Right cardiac atrium (tissue), 5 donors: ENCODE measurements around the gene ABCG2. TPM values are rescaled to one million over a fixed set of nuclear protein-coding genes. Genes with fewer than 3 reads are reported as not detected.

ENCODE experiments used
- ATAC-seq, 2 donors: fragments of 200-7000 bp; cut with Tn5 transposase; one replicate each; pipeline versions ENCODE4 v1.8.0 to v1.9.1; 2020; ENCODE audit warnings: moderate library complexity in 2 of 2, mild to moderate bottlenecking in 1 of 2
- DNase-seq, 3 donors: peaks; one replicate each; pipeline ENCODE4 v3.0.0-alpha.2; 2020
- H3K27ac ChIP-seq: one replicate; pipeline ENCODE4 v1.5.1; 2013; ENCODE audit warnings: mild to moderate bottlenecking, low read length, control low read depth, moderate library complexity
- H3K27me3 ChIP-seq: one replicate; pipeline ENCODE4 v1.6.1; 2013; ENCODE audit not compliant: control insufficient read depth, insufficient read depth
- H3K4me1 ChIP-seq: one replicate; pipeline ENCODE4 v1.6.1; 2013; ENCODE audit warnings: low read length; ENCODE audit not compliant: control insufficient read depth, insufficient read depth
- H3K4me3 ChIP-seq: one replicate; pipeline ENCODE4 v1.5.1; 2013; ENCODE audit warnings: low read length, control low read depth
- H3K9me3 ChIP-seq: one replicate; pipeline ENCODE4 v1.6.1; 2013; ENCODE audit warnings: low read length; ENCODE audit not compliant: control insufficient read depth
- WGBS: extraction: QIAGEN DNeasy Blood & Tissue Kit; methylation state at CpG from one replicate; pipeline ENCODE4 v1.1.7; 2013; 5-methylcytosine and 5-hydroxymethylcytosine counted together
- intact Hi-C, 4 donors: fragments of 100-400 bp; cut with DNase I; formaldehyde crosslinking; loops; one replicate each; pipeline versions ENCODE4 v1.11.0 to v1.14.0; 2022 to 2023
- polyA plus RNA-seq: library from polyadenylated mRNA; stranded (reverse); fragments of 200-250 nt; gene quantifications from one replicate; pipeline ENCODE4 v1.2.3, GENCODE V29; 2013
- total RNA-seq, 4 donors: library from RNA; stranded (reverse); fragmentation: NEBNext Ultra II Directional; extraction: Animal tissue kit (Norgen Biotek cat#: 25700); gene quantifications; one replicate each; pipeline ENCODE4 v1.2.1, GENCODE V29; 2021
- donor health status: healthy with polysubstance abuse.
- donor health status: DM: no; HTN: yes; CAD: no.
- donor health status: DM: no; HTN: no; CAD: no.
- donor health status: DM: no; HTN: yes; CAD: no; lungs with severe emphysema.
- donor health status: DM: yes; HTN: yes; CAD: no.

ABCG2 gene
- total and polyA plus RNA-seq, 5 donors = 0.97 to 4.0 (median 1.9) TPM

- H3K4me3 ChIP-seq = no peak overlapping the region
- intact Hi-C loops = loop anchor here in 1 of 4 donors (10.0 kb wide), 1 partner anchor 1845 kb away; no protein-coding TSS in a partner anchor
- no peaks in the 10 kb centered on the region for H3K27me3 ChIP-seq
- WGBS = 60% methylated on average over 3 of the region's 3 CpGs
- H3K9me3 ChIP-seq = no peaks in the 10 kb centered on the region
- DNase-seq (no peak), ATAC-seq (no peak)
- no peaks in the 10 kb centered on the region for H3K4me1 ChIP-seq
- H3K27ac ChIP-seq = no peak overlapping the region
Observed at GRCh38 chr4:88189881-88190585, 31.6 kb upstream of the ABCG2 start.

DNA sequence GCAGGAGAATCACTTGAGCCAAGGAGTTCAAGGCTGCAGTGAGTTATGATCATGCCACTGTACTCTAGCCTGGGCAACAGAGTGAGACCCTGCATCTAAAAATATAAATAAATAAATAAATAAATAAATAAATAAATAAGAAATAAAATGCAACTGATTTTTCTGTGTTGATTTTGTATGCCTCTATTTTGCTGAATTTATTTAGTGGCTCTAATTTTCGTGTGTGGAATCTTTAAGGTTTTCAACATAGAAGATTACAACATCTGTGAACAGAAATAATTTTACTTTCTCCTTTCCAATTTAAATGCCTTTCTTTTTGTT, 30.9 kb upstream of the ABCG2 start:
- no peak overlapping the region for H3K27ac ChIP-seq
- no peaks in the 10 kb centered on the region for H3K9me3 ChIP-seq
- WGBS = 89% methylated on average over 1 of the region's 1 CpG
- ATAC-seq (no peak), DNase-seq (no peak)
- intact Hi-C loops = loop anchor here in 1 of 4 donors (10.0 kb wide), 1 partner anchor 1845 kb away; no protein-coding TSS in a partner anchor
- H3K4me3 ChIP-seq = no peak overlapping the region
- H3K27me3 ChIP-seq = no peaks in the 10 kb centered on the region
- no peaks in the 10 kb centered on the region for H3K4me1 ChIP-seq

DNA sequence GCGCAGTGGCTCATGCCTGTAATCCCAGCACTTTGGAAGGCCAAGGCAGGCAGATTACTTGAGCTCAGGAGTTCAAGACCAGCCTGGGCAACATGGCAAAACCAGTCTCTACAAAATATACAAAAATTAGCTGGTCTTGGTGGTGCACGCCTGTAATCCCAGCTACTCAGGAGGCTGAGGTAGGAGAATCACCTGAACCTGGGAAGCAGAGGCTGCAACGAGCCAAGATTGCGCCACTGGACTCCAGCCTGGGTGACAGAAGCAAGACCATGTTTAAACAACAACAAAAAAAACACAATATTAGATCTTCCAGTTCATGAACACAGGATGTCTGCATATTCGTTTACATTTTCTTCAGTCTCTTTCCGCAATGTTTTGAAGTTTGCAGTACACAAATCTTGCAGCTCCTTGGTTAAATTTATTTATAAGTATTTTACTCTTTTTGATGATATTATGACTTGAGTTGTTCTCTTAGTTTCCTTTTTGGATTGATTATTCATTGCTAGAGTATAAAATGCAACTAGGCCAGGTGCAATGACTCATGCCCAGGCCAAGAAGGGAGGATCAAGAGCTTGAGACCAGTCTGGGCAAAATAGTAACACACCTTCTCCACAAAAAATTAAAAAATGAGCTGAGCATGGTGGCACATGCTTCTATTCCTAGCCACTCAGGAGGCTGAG, 30.4 kb upstream of the ABCG2 start:
- ATAC-seq (no peak), DNase-seq (no peak)
- no peak overlapping the region for H3K4me3 ChIP-seq
- intact Hi-C loops = loop anchor here in 1 of 4 donors (10.0 kb wide), 1 partner anchor 1844 kb away; no protein-coding TSS in a partner anchor
- H3K9me3 ChIP-seq = no peaks in the 10 kb centered on the region
- no peaks in the 10 kb centered on the region for H3K4me1 ChIP-seq
- WGBS = 96% methylated on average over 6 of the region's 6 CpGs
- H3K27me3 ChIP-seq = no peaks in the 10 kb centered on the region
- H3K27ac ChIP-seq = no peak overlapping the region

DNA sequence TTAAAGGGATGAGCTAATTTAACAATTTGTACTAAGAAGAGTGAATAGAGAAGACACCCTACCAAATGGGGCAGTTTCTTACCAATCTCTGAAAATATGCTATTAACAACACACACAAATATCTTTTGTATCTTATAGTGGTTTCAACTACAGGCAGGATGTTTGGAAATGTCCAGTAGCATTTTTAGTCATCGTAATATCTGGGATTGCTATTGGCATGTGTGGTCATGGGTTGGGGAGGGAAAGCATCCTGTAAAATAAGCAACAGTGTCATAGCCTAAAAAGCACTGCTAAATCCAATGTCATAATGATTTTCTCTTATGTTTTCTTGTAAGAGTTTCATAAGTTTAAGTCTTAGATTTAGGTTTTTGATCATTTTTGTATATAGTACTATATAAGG, 29.3 kb upstream of the ABCG2 start:
- intact Hi-C loops = loop anchor here in 1 of 4 donors (10.0 kb wide), 1 partner anchor 1843 kb away; no protein-coding TSS in a partner anchor
- Histone ChIP-seq H3K4me1 (no peaks in the 10 kb centered on the region), H3K4me3 (no peak overlapping the region), H3K27ac (no peak overlapping the region), H3K9me3 (no peaks in the 10 kb centered on the region), H3K27me3 (no peaks in the 10 kb centered on the region)
- DNase-seq (no peak), ATAC-seq (no peak)
- WGBS = 85% methylated on average over 1 of the region's 1 CpG

DNA sequence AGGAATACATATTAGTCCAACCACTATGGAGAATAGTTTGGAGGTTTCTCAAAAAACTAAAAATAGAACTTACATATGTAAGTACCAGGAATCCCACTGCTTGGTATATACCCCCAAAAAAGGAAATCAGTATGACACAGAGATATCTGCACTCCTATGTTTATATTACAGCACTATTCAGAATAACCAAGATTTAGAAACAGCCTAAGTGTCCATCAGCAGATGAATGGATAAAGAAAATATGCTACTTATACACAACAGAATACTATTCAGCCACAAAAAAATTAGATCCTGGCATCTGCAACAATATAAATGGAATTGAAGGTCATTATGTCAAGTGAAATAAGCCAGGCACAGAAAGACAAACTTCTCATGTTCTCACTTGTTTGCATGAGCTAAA, 27.5 kb upstream of the ABCG2 start:
- ATAC-seq (no peak), DNase-seq (no peak)
- intact Hi-C loops = loop anchor here in 1 of 4 donors (10.0 kb wide), 1 partner anchor 1841 kb away; no protein-coding TSS in a partner anchor
- no peaks in the 10 kb centered on the region for H3K27me3 ChIP-seq
- no peaks in the 10 kb centered on the region for H3K9me3 ChIP-seq
- no peaks in the 10 kb centered on the region for H3K4me1 ChIP-seq
- no peak overlapping the region for H3K27ac ChIP-seq
- no peak overlapping the region for H3K4me3 ChIP-seq

GRCh38 chr4:88179261-88179660, 20.8 kb upstream of the ABCG2 start:
- 95% methylated on average over 4 of the region's 4 CpGs for WGBS
- intact Hi-C loops = no loop called here

DNA sequence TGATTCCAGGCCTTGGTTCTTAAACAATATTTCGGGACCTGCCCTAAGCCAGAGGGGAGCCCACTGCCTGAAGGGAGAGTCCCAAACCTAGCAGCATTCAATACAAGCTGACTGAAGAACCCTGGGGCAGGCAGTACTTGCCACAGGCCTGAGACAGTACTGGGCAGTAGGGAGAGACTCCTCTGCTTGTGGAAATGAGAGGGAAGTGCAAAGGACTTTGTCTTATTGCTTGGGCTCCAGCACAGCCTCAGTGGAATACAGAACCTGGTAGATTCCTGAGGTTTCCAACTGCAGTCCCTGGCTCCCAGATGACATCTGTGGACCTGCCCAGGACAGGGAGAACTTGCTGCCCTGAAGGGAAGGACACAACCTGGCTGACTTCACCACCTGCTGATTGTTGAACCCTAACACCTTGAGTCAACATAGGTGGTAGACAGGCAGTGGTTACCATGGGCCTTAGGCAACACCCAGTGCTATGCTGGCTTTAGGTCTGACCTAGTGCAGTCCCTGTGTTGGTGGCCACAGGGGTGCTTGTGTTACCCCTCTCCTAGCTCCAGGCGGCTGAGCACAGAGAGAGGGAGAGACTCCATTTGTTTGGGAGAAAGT, 20.3 kb upstream of the ABCG2 start:
- Histone ChIP-seq H3K4me1 (no peaks in the 10 kb centered on the region), H3K4me3 (no peak overlapping the region), H3K27me3 (no peaks in the 10 kb centered on the region), H3K27ac (no peak overlapping the region), H3K9me3 (no peaks in the 10 kb centered on the region)
- ATAC-seq (no peak), DNase-seq (no peak)
- intact Hi-C loops = no loop called here
- 72% methylated on average over 2 of the region's 2 CpGs for WGBS

More at GRCh38 chr4:88179261-88179660, 20.8 kb upstream of the ABCG2 start:
- DNase-seq (no peak), ATAC-seq (no peak)
- H3K27ac ChIP-seq = no peak overlapping the region
- H3K9me3 ChIP-seq = no peaks in the 10 kb centered on the region
- H3K4me3 ChIP-seq = no peak overlapping the region
- no peaks in the 10 kb centered on the region for H3K4me1 ChIP-seq
- no peaks in the 10 kb centered on the region for H3K27me3 ChIP-seq

DNA sequence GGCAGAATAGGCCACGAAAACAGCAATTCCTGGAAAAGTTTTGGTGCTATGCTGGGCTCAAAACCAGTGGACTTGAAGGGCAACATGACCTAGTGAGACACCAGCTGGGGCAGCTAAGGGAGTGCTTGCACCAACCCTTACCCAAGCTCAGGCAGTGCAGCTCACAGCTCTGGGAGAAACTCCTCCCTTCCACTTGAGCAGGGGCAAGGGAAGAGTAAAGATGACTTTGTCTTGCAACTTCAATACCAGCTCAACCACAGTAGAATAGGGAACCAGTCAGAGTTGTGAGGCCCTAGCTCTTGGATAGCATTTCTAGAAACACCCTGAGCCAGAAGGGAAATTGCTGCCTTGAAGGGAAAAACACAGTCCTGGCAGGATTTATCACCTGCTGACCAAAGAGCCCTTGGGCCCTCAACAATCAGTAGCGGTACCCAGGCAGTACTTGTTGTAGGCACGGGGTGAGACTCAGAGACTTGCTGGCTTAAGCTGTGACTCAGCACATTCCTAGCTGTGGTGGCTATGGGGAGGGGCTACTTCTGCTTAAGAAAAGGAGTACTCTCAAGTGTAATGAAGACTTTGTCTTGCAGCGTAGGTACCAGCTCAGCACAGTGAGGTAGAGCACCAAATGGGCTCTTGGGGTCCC, 19.7 kb upstream of the ABCG2 start:
- H3K27ac ChIP-seq = no peak overlapping the region
- intact Hi-C loops = no loop called here
- no peak overlapping the region for H3K4me3 ChIP-seq
- peak in 1 of 2 donors; percentile 43 for ATAC-seq
- no peaks in the 10 kb centered on the region for H3K27me3 ChIP-seq
- no peaks in the 10 kb centered on the region for H3K4me1 ChIP-seq
- DNase-seq = no peak
- WGBS = 67% methylated on average over 4 of the region's 4 CpGs
- H3K9me3 ChIP-seq = no peaks in the 10 kb centered on the region

- Histone ChIP-seq H3K4me3 (no peak overlapping the region), H3K27me3 (no peaks in the 10 kb centered on the region), H3K27ac (no peak overlapping the region), H3K4me1 (no peaks in the 10 kb centered on the region), H3K9me3 (no peaks in the 10 kb centered on the region)
- intact Hi-C loops = no loop called here
- ATAC-seq = no peak
- no peak for DNase-seq
Observed at GRCh38 chr4:88172987-88173386, 14.5 kb upstream of the ABCG2 start.

DNA sequence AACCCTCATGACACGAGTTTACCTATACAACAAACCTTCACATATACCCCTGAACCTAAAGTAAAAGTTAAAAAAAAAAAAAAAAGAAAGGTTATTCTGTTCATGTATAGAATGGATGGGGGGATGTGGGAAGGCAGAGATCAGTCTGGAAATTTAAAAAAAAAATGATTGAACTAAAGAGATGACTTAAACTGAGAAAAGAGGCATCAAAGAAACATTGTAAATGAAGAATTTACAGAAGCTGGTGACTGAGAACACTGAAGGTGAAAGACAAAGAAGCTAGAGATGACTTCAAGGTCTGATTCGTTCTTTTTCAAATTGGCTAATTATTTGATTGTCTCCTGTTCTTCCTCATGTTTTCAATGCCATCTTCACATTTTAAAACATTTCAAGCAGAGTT, 12.8 kb upstream of the ABCG2 start:
- intact Hi-C loops = no loop called here
- no peak for ATAC-seq
- 64% methylated on average over 2 of the region's 2 CpGs for WGBS

GRCh38 chr4:88169298-88169697, 10.9 kb upstream of the ABCG2 start:
- H3K4me1 ChIP-seq = no peaks in the 10 kb centered on the region
- H3K4me3 ChIP-seq = no peak overlapping the region
- ATAC-seq = no peak
- H3K9me3 ChIP-seq = no peaks in the 10 kb centered on the region
- intact Hi-C loops = no loop called here
- DNase-seq = no peak
- no peak overlapping the region for H3K27ac ChIP-seq
- WGBS = 88% methylated on average over 2 of the region's 2 CpGs
- H3K27me3 ChIP-seq = no peaks in the 10 kb centered on the region

More for the DNA sequence above, 12.8 kb upstream of the ABCG2 start:
- no peak overlapping the region for H3K4me3 ChIP-seq
- no peak for DNase-seq
- no peaks in the 10 kb centered on the region for H3K9me3 ChIP-seq
- H3K4me1 ChIP-seq = no peaks in the 10 kb centered on the region
- H3K27ac ChIP-seq = no peak overlapping the region
- no peaks in the 10 kb centered on the region for H3K27me3 ChIP-seq
